Islet precursor cell (in vitro differentiated cells): ENCODE data around the gene SMAD6.
A peak's percentile ranks its signal among the peaks of the same experiment; 100 is the strongest.

Experiments
- DNase-seq: peaks from one replicate; pipeline ENCODE4 v3.0.0-alpha.2; 2018

The SMAD6 gene

DNA sequence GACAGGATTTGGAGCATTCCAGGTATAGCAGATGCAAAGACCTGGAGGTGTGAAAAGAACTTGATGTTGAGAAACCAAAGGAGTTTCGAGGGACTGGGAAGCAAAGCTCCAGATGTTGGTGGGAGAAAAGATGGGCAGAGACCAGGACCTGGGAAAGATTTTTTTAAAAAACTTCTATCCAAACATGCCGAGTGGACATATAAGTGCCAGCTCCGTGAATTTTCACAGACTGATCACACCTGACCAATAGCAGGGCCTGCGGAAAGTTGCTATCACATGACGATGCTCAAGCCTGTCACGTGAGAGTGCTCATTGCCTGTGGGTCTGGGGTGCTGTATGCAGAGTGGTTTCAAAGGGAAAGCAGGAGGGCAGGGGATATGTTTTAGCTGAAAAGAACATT, 19.9 kb downstream of the SMAD6 start:
- DNase-seq = no peak

DNA sequence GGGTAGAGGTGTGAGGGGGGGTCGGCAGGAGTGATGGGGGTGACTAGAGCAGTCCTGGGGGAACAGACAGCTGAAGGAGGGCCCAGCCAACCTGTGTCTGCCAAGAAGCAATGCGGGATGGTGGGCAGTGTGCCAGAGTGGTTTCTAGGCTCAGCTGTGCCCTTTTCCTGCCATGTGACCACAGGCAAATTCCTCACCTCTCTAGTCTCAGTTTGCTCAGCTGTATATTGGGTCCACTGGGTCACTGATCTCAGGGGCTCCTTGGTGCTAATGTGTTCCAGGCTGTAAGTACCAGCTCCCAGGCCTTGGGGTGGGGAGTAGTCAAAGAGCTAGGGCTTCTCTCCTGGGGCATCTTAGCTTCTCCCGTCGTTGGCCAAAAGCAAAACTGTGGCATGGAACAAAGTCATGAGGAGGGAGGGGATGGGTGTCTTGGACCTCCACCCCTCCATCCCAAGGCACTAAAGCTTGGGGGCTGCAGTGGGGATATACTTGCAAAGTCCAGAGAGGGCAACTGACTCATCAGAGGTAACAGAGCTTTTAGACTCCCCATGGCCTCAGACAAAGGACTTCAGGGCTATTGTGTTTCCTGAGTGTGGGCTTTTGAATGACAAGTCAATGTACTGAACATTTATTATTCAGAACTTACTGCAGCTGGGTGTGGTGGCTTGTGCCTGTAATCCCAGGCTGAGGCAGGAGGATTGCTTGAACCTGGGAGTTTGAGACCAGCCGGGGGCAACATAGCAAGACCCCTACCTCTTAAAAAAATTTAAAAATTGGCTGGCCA, 20.9 kb downstream of the SMAD6 start:
- no peak for DNase-seq

DNA sequence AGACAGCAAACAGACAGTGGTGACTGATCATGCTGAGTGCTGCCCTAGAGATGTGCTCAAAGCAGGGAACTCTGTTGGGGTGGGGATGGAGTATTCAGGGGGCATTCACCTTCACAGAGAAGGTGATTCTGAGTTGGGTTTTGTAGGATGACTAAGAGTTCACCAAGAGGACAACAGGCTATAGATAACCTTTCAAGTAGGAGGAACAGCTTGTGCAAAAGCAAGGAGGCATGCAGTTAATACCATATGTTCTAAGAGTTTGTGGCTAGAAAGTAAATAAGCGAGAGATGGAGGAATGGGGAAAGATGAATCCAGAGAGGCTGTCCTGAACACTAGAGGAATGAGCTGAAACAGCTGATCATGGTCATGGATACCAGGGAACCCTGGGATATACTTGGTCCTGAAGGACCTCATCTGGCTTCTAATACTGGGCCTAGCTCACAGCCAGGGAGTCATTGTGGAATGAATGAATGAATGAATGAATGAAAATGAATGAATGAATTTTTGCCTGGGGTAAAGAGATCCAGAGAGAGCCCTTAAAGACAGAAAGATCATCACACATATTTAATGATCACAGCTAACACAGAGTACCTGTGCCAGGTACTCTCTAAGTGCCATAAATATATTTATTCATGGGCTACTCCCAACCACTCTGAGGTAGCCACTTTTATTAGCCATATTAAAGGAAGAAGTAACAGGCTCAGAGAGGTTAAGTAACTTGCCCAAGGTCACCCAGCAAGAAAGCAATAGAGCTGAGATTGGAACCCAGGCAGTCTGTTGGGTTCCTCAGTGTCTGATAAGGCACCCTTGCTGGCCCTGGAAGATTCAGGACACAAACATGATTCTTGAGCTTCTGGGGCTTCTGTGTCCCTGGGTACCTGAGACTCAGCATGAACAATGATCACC, 22.0 kb downstream of the SMAD6 start:
- no peak for DNase-seq

DNA sequence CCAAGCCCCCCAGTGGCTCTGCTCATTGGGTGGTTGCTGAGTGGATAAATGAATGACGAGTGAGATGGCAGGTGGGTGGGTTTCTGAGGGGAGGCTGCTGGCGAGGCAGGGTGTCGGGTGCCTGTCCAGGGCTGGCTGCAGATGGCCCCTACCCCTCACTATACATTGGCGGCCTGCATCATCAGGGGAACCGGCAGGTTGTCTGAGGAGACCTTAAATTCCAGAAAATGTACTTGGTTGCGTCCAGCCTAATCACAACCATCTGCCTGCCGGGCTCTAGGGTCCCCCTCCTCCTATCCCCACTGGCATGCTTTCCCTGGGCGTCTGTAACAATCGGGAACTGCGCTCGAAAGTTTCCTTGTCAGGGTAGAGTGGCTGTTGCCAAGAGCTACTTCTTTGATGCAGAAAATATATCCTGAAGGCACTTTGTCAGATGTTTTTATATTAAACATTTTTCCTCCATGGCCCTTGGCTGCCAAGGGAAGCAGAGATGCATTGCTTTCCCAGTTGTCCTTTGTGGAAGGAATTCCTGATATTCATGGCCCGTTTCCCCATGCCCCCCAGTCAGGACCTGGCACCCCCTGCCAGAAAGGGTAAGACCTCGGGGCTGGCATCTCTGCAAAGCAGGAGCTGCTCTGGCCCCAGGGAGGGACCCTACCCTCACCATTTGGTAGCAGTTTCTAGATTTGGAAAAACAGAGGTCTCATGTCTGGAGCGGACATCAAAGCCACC, 22.9 kb downstream of the SMAD6 start:
- no peak for DNase-seq

DNA sequence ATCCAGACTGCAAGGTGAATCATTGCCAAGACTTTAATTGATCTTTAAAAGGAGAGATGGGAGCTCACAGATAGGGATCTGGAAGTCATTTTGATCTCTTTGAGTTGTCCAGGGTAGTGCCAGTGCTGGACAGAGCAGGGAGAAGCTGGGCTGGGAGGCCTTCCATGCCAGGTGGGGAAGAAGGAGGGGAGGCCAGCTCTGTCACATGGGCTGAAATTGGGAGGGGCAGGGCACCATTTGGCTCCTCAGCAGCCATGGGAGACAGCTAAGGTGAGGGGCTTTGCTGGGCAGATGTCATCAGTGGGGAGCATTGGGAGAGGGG, 23.4 kb downstream of the SMAD6 start:
- DNase-seq = no peak

DNA sequence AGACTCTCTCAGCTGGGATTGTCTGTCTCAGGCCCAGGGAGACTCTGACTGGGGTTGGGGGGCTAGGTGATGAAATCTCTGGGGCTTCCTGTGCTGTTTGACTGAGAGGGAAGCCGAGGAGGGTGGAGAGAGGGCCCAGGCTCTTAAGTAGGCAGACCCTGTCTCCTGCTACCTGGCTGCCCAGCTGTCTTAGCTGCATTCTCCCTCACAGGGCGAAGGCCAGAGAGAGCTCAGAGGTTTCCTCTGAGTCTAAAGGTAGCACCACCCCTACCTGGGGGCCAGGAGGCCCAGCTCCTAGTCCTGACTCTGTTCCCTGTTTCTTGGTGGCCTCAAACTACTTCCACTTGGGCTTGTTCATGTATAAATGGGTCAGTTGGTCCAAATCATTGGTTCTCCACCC, 24.4 kb downstream of the SMAD6 start:
- no peak for DNase-seq

DNA sequence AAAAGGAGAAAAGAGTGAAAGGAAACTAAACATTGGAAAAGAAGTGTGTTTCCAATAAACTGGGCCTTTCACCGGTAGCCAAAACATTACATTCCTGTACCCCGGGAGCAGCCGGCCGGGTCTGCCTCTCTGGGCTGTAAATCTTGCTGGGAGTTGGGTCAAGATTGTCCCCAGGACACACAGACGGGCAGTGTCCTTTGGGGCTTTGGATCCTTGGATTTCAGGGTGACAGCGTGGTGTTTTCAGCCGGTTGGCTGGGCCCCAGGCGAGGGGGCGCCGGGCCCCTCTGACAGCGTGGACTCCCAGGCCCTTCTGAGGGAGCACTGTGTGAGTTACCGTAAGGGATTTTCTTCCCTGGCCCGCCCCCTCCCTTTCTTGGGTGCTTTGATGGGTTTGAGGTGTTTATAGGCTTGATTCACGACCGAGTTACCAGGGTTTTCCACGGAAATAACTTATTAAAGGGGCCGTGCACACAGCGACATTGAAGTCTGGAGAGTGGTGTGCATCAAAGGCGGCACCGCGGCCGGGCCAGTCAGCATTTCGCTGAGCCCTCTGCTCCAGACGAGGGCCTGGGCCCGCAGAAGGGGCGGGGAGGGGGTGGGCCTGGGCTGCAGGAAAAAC, 27.4 kb downstream of the SMAD6 start:
- DNase-seq = peak; percentile 70

DNA sequence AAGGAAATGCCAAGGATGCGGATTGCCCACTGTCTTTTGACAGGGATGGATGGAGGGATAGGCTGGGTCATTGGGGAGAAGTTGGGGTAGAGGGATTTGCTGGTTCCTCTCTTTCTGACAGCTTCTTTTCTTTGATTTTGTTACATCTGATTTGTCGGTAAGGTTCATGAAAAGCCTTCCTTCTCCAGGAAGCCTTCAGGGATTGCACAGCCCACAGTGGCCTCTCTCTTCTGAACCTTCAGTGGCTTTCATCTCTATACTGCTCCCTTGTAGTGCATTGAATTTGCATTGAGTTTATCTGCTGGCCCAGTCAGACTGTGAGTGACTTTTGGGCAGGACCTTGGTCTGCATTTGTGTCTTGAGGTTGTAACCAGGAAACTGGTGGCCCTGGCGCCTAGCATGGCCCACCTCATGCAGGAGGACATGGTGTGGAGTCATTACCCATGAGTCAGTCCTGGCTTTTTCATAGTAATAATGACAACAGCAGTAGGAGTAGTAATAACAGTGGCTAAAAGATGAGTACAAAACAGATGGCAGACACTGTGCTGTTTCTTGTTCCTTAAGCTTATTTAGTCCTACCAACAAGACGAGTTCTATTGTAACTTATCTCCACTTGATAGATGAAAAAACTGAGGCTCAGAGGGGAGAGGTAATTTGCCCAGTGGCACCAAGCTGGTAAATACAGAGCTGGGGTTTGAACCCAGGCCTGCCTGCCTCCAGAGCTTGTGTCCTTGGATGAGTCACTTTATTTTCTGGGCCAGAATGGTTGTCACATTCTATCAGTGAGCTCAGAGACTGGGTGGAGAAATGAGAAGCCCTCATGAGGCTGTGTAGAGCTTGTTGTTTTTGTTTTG, 28.4 kb downstream of the SMAD6 start:
- no peak for DNase-seq

DNA sequence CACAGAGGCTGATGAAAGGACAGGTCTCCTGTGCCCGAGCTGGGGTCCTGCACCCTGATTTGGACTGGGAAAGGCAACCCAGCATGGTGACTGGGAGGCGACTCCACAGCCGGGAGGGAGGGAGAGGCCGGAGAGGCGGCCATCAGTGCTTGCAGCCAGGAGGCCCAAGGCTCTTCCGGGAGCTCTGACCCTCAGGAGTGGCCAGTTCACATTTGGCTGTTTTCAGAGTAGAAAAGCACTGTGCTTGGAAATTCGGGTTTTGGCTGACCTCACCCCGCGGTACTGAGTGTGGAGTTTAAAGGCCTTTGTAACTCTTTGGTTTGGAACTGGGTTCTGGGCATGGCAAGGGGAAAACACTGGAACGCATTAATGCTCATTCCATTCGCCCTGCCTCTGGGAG, 31.9 kb downstream of the SMAD6 start:
- no peak for DNase-seq

DNA sequence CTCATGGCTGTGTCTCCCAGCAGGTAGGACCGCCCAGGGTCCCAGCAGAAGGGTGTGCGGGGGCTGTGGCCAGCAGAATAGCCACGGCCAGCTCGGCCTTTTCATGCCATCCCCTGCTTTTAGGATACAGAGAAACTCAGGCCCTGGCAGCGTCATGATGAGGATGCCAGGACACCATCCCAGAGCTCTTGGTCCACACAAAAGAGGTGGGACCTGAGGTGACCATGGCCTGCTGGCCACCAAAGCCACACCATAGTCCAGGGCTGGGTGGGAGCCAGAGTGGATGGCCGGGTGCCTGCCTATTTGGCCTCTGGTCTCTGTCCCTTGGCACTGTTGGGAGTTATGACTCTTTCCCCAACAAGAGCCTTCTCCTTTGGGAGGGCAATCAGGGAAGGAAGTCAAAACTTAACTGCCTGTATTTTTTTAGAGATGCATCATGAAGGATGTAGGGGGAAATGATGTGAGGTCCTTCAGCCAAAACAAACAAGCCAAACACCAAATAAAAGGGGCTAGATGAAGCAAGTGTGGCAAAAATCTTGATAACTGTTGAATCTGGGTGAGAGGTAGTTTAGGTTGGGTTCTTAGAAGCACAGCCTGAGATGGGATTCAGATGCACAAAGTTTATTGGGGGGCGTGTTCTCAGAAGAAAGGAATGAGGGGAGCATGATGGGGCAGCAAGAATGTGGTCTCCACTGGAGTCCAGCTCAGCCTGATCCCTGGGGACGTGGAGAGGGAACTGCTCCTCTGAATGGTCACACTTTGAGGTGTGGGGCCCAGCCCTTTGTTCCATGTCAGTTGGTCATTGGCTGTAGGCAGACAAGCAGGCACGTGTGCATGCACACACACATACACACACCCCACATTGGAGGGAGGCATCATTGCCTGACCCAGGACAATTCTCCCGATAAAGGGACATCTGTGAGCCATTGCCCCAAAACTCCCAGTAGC, 33.2 kb downstream of the SMAD6 start:
- DNase-seq = no peak

DNA sequence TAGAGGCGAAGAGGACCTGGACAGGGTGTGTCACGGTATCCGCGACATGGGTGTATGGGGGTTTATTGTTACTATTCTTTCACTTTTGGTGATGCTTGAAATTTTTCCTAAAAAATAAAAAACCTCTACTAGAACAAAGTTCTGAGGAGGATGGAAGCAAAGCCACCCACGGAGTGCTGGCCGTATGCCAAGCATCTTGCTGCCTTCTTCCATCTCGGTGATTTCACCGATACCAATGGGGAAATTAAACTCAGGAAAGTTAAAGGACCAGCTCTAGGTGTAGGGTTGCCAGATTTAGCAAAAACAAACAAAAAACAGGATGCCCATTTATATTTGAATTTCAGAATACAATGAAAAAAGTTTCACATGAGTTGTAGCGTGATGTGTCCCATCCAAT, 33.9 kb downstream of the SMAD6 start:
- DNase-seq = no peak

DNA sequence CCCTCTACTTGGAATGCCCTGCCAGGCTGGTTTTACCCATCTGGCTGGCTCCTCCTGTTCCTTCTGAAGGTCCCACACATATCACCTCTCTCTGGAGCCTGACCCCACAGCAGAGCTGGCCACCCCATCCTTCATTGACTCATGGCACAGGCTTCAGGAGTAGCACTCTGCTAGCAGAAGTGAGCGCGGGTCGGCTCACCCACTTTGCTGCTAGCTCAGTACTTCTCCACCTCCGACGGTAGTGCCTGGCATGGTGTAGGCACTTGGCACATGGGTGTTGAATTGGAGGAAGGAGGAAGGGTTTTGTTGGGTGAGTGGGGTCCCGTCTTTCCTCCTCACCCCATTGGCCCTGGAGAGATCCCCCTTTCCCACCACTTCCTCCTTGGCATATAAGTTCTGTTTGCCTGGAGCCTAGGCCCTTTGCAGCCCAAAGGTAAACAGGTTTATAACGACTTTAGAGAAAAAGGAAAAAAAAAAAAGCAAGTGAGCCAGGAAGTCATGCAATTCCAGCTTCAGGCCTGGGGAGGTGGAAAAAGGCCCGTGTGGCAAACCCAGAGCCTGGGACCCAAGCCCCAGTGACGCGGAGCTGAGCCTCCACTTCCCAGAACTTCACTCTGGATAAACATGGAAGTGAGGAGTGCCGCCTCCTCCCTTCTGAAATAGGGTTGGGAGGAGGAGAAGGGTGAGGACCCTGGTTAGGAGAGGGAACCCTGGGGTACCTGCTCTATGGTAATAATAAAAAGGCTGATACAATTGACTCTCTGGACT, 35.4 kb downstream of the SMAD6 start:
- DNase-seq = no peak

DNA sequence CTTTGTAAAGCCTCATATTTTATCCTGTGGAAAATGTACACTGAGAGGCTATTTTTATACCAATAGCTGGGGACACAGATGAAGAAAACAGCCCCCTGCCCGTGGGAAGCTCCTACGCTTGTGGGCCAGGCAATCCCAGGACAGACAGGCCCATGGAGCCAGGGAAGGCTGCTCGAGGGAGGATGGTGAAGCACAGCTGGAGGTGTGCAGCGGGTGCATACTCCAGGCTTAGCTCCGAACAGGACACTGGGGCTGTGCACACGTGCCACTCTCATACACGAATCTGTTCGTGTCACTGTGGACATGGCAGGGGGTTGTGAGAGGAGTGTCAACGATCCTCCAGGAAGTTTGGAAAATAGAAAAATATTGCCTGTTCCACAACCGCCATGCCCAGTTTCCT, 36.1 kb downstream of the SMAD6 start:
- DNase-seq = no peak

DNA sequence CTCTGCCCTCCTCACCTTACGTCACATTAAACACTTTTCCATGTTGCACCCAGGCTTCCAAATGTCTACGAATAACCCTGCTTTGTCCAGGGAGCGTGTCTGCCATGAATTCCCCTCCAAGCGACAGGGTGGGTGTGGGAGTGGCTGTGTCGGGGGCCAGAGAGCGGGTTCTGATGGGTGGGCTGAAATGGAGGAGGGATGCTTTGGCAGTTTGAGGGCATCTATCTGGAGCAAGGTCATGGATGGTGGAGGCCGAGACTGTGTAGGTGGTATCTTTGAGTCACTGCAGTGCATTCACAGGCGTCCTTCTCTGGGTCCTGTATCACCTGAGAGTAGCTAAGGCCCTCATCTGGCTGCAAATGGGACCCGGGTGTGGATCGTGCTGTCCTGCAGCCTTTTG, 36.6 kb downstream of the SMAD6 start:
- DNase-seq = no peak

DNA sequence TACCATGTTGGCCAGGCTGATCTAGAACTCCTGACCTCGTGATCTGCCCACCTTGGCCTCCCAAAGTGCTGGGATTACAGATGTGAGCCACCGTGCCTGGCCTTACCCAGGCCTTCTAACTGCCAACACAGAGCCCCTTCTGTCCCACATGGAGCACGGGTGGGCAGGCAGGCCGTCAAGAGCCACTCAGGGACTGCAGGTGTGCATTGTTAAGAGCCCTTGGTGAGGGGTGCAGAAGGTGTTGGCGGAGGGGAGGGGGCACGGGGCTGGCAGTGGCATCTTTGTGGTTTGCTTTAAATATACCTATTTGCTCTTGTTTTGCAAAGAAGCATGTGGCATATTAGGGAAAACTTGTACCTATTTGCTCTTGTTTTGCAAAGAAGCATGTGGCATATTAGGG, 37.3 kb downstream of the SMAD6 start:
- DNase-seq = no peak

DNA sequence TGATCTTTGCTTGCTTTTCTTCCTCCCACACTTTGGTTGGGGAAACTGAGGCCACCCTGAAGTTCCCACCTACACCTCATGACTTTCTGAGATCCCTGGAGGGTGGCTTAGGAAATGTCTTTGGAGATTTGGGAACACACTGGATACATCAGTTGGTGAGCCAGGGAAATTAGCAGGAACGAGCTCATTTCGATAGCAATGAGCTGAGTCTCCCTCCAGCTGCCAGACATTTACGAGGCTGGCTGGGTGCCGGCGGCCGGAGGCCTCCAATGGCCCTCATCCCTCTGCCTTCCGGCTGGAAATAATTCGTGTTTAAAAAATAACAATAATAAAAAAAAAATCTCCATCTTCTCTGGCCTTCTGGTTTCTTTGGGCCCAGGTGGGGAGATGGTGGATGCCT, 38.8 kb downstream of the SMAD6 start:
- DNase-seq = no peak

DNA sequence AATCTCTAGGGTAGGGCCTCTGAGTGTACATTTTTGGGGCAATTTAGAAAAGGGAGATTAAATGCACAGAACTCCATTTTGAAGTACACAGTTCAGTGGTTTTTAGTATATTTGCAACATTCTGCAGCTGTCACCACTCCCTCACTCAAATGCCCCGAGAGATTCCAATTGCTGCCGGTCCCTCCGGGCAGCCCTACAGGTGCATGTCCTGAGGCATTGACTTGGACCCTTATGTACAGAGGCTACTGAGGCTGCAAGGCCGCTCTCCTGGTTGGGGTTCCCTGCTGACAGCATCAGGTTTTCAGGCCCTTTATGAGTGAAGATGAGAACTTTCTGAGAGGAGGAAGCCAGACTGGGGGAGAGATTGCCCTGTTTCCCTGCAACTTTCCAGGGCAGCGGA, 39.6 kb downstream of the SMAD6 start:
- no peak for DNase-seq

DNA sequence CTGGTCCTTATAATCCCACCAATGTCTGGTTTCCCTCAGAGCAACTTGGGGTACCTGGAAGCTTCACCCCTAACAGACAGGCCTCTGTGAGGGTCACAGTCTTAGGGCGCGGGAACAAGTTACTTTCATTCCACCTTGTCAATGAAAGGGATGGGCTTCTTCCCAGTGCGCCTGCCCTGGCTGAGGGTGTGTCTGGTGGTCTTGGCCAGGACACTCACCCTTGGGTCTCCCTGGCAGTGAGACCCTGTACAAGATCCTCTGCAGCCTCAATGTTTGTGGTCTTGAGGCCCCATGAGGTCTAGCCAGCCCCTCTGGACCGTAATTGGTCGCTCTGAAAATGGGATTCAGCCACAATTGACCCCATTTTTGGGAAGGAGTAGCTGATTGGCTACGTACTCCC, 40.2 kb downstream of the SMAD6 start:
- DNase-seq = no peak

DNA sequence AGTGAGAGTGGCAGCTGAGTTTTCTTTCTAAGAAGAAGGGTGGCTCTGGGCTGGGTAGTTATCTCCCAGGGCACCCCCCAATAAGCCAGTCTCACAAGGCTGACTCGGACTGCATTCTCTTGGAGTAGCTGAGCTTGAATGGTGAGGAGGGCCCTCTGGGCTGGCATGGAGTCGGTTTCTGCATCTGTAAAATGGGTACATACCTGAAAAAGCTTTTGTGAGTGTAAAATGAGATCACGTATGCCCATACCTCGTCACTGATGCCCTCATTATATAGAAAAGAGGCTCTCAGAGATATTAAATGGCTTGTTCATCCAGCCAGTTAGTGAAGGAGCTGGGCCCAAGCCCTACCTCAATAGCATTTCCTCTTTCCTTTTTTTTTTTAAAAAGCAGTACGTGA, 41.2 kb downstream of the SMAD6 start:
- no peak for DNase-seq
